ENCODE data around the gene CRB1.

CRB1 gene

DNA sequence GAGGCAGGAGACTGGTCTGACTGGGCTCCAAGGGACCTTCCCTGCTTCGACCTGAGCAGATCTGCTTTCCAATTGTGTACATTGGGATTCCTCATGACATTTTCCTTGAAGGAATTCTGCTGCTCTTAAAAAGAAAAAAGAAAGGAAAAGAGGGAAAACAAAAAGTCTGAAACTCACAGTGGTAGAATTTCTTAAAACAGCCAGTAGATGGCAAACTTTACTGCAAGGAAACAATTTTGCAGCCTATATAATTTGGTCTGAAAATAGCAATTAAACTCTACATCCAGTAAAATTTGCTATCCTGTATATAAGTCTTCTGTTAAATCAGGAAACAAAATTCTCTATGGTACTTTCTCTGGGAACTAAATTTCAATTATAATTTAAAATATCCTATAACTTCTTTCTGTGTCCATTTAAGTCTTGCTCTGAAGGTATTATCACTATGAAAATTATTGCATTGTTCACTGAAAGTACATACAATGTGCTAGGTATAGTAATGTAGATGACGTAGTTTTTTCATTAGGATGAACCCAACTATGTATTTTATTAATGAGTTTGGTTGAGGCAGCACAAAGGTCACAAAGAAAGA lies 59.8 kb downstream of the CRB1 start:
- TF ChIP-seq, protein P1, sequence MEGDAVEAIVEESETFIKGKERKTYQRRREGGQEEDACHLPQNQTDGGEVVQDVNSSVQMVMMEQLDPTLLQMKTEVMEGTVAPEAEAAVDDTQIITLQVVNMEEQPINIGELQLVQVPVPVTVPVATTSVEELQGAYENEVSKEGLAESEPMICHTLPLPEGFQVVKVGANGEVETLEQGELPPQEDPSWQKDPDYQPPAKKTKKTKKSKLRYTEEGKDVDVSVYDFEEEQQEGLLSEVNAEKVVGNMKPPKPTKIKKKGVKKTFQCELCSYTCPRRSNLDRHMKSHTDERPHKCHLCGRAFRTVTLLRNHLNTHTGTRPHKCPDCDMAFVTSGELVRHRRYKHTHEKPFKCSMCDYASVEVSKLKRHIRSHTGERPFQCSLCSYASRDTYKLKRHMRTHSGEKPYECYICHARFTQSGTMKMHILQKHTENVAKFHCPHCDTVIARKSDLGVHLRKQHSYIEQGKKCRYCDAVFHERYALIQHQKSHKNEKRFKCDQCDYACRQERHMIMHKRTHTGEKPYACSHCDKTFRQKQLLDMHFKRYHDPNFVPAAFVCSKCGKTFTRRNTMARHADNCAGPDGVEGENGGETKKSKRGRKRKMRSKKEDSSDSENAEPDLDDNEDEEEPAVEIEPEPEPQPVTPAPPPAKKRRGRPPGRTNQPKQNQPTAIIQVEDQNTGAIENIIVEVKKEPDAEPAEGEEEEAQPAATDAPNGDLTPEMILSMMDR (IDR thresholded peaks at IDR 0.05; ENCODE audit: unreplicated experiment in 3 of 3): peak; percentile 58 to 74 (median 67)
- Mint-ChIP-seq H3K9me3 (no peaks in the 10 kb centered on the region), H3K27ac (peak overlapping the region in 2 of 3 experiments; percentile 16 to 47), H3K4me1 (no peaks in the 10 kb centered on the region), H3K27me3 (ENCODE audit: low read depth) (peaks cover 4% of the 10 kb centered on the region), H3K4me3 (no peak overlapping the region), H3K36me3 (ENCODE audit: low read depth) (no peaks in the 10 kb centered on the region)

DNA sequence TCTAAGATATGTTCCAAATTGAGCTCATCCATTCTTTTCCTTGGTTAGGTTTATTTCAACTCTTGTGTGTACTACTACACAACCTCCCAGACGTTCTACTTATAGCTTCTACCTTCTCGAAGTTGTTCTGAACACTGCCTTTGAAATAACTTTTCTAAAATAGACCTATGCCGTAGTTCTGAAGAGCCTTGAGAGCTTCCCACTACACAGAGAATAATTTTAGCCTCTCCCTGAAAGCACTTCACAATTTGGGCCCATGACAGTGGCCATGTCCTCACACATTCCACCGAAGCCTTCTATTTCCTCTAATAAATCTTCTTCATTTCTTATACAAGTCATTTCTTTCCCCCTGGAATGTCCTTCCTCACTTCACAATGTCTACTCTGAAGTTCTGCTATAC lies 62.2 kb downstream of the CRB1 start:
- no peak overlapping the region for H3K4me3 Mint-ChIP-seq
- H3K27me3 Mint-ChIP-seq (ENCODE audit: low read depth): no peaks in the 10 kb centered on the region
- H3K27ac Mint-ChIP-seq: no peak overlapping the region
- H3K4me1 Mint-ChIP-seq: no peaks in the 10 kb centered on the region
- H3K36me3 Mint-ChIP-seq (ENCODE audit: low read depth): no peaks in the 10 kb centered on the region
- TF ChIP-seq, protein P1 (IDR thresholded peaks at IDR 0.05; ENCODE audit: unreplicated experiment in 3 of 3): no peak
- peaks cover 2% of the 10 kb centered on the region for H3K9me3 Mint-ChIP-seq

DNA sequence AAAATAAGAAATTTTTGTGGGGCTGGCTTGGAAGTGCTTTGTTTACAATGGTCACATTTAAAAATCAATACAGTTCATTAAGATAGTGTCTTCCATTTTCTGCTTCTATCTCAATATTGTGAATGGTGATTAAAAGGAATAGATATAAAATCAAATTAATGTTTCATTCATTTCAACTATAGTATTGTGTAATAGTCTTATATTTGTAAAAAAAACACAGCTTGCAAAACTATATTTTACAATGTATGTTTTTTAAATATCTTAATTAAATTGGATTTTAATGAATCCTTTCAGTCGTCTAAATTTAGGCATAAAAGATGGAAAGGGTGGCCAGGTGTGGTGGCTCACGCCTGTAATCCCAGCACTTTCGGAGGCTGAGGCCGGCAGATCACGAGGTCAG lies 63.5 kb downstream of the CRB1 start:
- no peaks in the 10 kb centered on the region for H3K4me1 Mint-ChIP-seq
- no peak overlapping the region for H3K27ac Mint-ChIP-seq
- no peaks in the 10 kb centered on the region for H3K27me3 Mint-ChIP-seq (ENCODE audit: low read depth)
- H3K9me3 Mint-ChIP-seq: peaks cover 2% of the 10 kb centered on the region
- H3K4me3 Mint-ChIP-seq: no peak overlapping the region
- TF ChIP-seq, protein P1 (IDR thresholded peaks at IDR 0.05; ENCODE audit: unreplicated experiment in 3 of 3): no peak
- H3K36me3 Mint-ChIP-seq (ENCODE audit: low read depth): no peaks in the 10 kb centered on the region

DNA sequence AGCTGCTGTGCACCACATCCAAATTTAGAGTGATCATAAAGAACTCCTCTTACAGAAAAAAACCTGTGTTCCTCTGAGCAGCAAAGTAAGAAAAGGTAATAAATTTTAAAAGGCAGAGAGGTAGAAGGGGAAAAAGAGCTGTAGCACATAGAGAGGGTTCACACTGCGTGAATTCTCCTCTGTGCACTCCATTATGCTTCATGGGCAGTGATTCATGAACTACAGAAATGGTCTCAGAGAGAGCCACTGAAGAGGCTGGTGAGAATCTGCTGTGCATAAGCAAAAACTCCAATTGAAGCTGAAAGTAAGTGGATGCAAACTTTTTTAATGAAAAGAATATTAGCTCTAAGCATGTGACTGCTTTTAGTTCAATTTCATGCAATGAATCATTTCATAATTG lies 65.0 kb downstream of the CRB1 start:
- H3K27me3 Mint-ChIP-seq (ENCODE audit: low read depth): no peaks in the 10 kb centered on the region

DNA sequence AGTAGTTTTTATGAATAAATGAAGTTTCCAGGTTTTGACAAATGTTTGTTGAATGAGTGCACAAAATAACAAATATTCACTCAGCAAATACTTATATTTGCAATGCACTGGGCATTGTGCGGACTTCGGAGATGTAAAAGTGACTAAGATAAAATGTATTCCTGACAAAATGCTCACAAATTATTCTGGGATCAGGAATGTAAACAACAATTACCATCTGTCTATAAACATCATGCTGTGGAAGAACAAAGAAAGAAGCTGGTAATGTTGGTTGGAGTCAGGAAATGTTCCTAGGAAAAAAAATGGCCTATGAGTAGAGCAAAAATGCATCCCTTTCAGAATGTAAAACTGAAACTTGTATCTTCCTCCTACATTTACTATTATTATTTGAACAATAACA lies 68.5 kb downstream of the CRB1 start:
- no peaks in the 10 kb centered on the region for H3K36me3 Mint-ChIP-seq (ENCODE audit: low read depth)
- no peaks in the 10 kb centered on the region for H3K27me3 Mint-ChIP-seq (ENCODE audit: low read depth)

More for the DNA sequence above, 65.0 kb downstream of the CRB1 start:
- Mint-ChIP-seq H3K9me3 (peaks cover 2% of the 10 kb centered on the region), H3K27ac (peak overlapping the region in 2 of 3 experiments; percentile 3 to 70), H3K4me1 (no peaks in the 10 kb centered on the region), H3K36me3 (ENCODE audit: low read depth) (no peaks in the 10 kb centered on the region), H3K4me3 (no peak overlapping the region)
- TF ChIP-seq, protein P1 (IDR thresholded peaks at IDR 0.05; ENCODE audit: unreplicated experiment in 3 of 3): no peak

More for the DNA sequence above, 68.5 kb downstream of the CRB1 start:
- Mint-ChIP-seq H3K9me3 (peaks cover 6% of the 10 kb centered on the region), H3K27ac (no peak overlapping the region), H3K4me1 (no peaks in the 10 kb centered on the region), H3K4me3 (no peak overlapping the region)
- TF ChIP-seq, protein P1 (IDR thresholded peaks at IDR 0.05; ENCODE audit: unreplicated experiment in 3 of 3): no peak

Data from nephron (organoid).